Mononuclear cell (primary cell): Measurements from ENCODE around the gene NR5A1. TPM values are rescaled to one million over a fixed set of nuclear protein-coding genes. Genes with fewer than 3 reads are reported as not detected.

Experiments
- H3K27me3 ChIP-seq: 2 replicates; pipeline ENCODE4 v1.6.0; 2011; ENCODE audit warnings: low read length, control low read depth; ENCODE audit not compliant: insufficient read depth
- H3K4me1 ChIP-seq: 2 replicates; pipeline ENCODE4 v1.5.1; 2011; ENCODE audit warnings: mild to moderate bottlenecking, low read length, control low read depth; ENCODE audit not compliant: insufficient read depth
- H3K4me3 ChIP-seq: 2 replicates; pipeline ENCODE4 v1.5.1; 2011; ENCODE audit warnings: mild to moderate bottlenecking, low read length, moderate library complexity
- H3K9me3 ChIP-seq: 2 replicates; pipeline ENCODE4 v1.5.1; 2011; ENCODE audit warnings: low read depth, mild to moderate bottlenecking, control low read depth, low read length
- total RNA-seq: library from RNA; depleted of rRNA; stranded (reverse); fragments of >200 nt; gene quantifications from one replicate; pipeline ENCODE4 v1.2.3, GENCODE V29; 2012

NR5A1 gene
- total RNA-seq, 1 donor, result not detected

DNA sequence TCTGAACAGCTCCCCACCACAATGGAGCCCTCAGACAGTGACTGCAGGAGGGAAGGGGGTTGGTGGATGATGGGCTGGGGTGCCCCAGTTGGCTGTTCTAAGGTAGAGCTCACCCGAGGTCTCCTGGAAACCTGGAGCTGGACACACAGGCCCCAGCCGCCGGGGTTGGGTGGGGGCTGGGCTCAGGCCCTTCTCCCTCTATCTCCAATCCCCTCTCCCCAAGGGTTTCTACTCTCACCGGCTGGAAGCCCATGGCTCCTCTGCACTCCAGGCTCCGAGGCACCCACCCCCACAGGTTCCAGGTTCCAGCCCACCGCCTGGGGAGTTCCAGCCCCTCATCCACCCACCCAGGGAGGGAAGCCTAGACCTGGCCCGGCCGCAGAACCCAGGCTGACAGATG is 766 bp downstream of the NR5A1 start:
- Histone ChIP-seq H3K27me3 (peaks cover 24% of the 10 kb centered on the region), H3K9me3 (no peaks in the 10 kb centered on the region), H3K4me1 (peaks cover 9% of the 10 kb centered on the region), H3K4me3 (no peak overlapping the region)

- Histone ChIP-seq H3K4me3 (no peak overlapping the region), H3K4me1 (peaks cover 9% of the 10 kb centered on the region), H3K27me3 (peaks cover 24% of the 10 kb centered on the region), H3K9me3 (no peaks in the 10 kb centered on the region)
Observed at GRCh38 chr9:124505901-124506346, 1.3 kb downstream of the NR5A1 start.

GRCh38 chr9:124505006-124505900 is 1.9 kb downstream of the NR5A1 start:
- H3K4me3 ChIP-seq, result no peak overlapping the region
- H3K27me3 ChIP-seq, result peaks cover 24% of the 10 kb centered on the region
- H3K9me3 ChIP-seq, result no peaks in the 10 kb centered on the region
- peaks cover 9% of the 10 kb centered on the region for H3K4me1 ChIP-seq

- Histone ChIP-seq H3K4me3 (no peak overlapping the region), H3K27me3 (peaks cover 24% of the 10 kb centered on the region), H3K4me1 (peaks cover 9% of the 10 kb centered on the region), H3K9me3 (no peaks in the 10 kb centered on the region)
Observed at GRCh38 chr9:124504530-124505005, 2.6 kb downstream of the NR5A1 start.

- no peak overlapping the region for H3K4me3 ChIP-seq
- H3K27me3 ChIP-seq, result peaks cover 24% of the 10 kb centered on the region
- no peaks in the 10 kb centered on the region for H3K9me3 ChIP-seq
- peaks cover 9% of the 10 kb centered on the region for H3K4me1 ChIP-seq
Observed at GRCh38 chr9:124503713-124504529, 3.3 kb downstream of the NR5A1 start.

DNA sequence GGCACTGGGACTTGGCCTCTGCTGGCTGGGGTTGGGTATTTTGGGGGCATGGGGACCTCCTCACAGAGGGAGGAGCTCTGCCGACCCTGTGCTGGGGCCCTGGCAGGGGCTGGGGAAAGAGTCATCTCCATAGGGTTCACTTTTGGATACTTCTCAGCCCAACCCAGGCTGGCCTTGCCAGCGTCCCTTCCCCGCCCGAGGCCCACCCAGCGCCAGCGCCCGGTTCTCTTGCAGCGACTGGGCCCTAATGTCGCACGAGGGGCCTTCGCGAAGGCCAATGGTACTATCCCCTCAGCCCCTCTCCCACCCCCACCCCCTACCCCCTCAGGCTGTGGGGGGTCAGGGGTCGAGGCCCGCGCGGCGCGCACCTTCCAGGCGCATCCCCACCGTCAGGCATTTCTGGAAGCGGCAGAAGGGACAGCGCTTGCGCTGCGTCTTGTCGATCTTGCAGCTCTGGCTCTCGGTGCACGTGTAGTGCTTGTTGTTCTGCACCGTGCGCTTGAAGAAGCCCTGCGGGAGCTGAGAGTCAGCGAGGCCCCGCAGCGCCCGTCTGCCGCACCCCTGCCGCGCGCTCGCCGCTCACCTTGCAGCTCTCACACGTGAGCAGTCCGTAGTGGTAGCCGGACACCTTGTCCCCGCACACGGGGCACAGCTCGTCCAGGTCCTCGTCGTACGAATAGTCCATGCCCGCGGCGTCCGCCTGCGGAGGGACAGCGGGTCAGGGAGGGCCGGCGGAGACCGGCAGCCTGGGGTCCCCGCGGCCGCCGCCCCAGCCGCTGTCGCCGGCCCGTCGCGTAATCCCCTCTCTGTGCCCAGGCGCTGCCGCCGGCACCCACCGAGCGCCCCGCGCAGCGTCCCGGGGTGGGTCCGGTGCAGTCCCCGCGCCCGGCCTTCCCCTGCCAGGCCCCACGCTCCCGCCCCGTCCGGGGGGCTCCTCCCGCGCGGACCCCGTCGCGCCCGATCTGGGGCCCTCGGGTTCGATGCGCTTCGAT is 4.2 kb downstream of the NR5A1 start:
- no peaks in the 10 kb centered on the region for H3K9me3 ChIP-seq
- H3K4me3 ChIP-seq, result no peak overlapping the region
- H3K4me1 ChIP-seq, result peaks cover 9% of the 10 kb centered on the region
- H3K27me3 ChIP-seq, result peaks cover 24% of the 10 kb centered on the region

- Histone ChIP-seq H3K4me1 (peaks cover 9% of the 10 kb centered on the region), H3K27me3 (peaks cover 24% of the 10 kb centered on the region), H3K9me3 (no peaks in the 10 kb centered on the region), H3K4me3 (no peak overlapping the region)
Observed at GRCh38 chr9:124501771-124502320, 5.4 kb downstream of the NR5A1 start.

GRCh38 chr9:124500796-124501611 is 6.2 kb downstream of the NR5A1 start:
- no peaks in the 10 kb centered on the region for H3K9me3 ChIP-seq
- peaks cover 13% of the 10 kb centered on the region for H3K4me1 ChIP-seq
- H3K4me3 ChIP-seq, result no peak overlapping the region
- peaks cover 23% of the 10 kb centered on the region for H3K27me3 ChIP-seq

DNA sequence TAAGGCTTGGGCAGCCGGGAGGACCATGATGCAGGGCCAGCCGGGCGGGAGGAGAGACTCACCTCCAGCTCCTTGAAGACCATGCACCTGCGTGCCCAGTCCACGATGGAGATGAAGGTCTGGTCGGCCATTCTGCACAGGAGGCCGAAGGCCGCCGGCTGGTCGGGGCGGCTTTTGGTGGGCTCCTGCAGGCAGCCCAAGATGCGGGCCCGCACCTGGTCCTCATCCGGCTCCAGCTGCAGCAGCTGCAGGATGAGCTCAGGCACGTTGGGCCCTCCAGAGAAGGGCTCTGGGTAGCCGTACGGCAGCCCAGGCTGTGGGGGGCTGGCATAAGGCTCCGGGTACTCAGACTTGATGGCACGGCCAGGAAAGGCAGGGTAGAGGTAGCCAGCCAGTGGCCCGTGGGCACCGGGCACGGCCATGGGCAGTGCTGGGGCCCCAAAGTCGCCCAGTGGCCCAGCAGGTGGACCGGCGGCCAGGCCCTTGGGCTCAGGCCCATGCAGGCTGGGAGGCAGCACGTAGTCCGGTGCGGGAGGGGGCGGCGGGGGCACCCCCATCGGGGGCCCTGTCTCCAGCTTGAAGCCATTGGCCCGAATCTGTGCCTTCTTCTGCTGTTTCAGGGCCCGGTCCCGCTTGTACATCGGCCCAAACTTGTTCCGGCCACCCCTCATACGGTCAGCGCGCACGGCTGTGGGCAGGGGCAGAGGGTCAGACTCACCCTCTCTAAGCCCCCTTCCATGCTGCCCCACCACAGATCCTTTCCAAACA is 7.0 kb downstream of the NR5A1 start:
- H3K27me3 ChIP-seq, result peaks cover 18% of the 10 kb centered on the region
- H3K9me3 ChIP-seq, result no peaks in the 10 kb centered on the region
- H3K4me3 ChIP-seq, result no peak overlapping the region
- H3K4me1 ChIP-seq, result peaks cover 20% of the 10 kb centered on the region

- Histone ChIP-seq H3K27me3 (peaks cover 15% of the 10 kb centered on the region), H3K4me1 (peaks cover 19% of the 10 kb centered on the region), H3K4me3 (no peak overlapping the region), H3K9me3 (no peaks in the 10 kb centered on the region)
Observed at GRCh38 chr9:124499216-124499615, 8.0 kb downstream of the NR5A1 start.

GRCh38 chr9:124498499-124499146 is 8.6 kb downstream of the NR5A1 start:
- Histone ChIP-seq H3K4me1 (peaks cover 13% of the 10 kb centered on the region), H3K4me3 (no peak overlapping the region), H3K9me3 (no peaks in the 10 kb centered on the region), H3K27me3 (peaks cover 9% of the 10 kb centered on the region)

DNA sequence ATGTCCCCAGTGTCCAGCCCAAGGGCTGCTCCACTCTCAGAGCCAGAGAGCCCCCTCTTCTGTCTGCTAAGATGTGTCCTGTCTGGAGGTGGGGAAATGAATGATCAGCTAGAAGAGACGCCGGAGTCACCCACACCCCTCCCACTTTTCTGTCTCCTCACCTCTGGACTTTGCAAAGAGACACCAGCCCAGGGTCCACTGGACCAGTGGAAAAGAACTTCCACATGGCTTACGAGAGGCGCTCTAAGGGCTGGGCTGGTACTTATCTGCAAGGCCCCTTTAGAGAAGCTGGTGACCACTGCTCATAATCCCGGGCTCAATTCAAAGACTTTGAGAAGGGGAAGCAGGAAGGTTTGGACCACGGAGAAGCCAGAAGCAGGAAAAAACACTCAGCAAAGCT is 9.2 kb downstream of the NR5A1 start:
- Histone ChIP-seq H3K4me1 (peaks cover 11% of the 10 kb centered on the region), H3K9me3 (no peaks in the 10 kb centered on the region), H3K4me3 (no peak overlapping the region)

More for the DNA sequence above, 9.2 kb downstream of the NR5A1 start:
- H3K27me3 ChIP-seq, result peaks cover 5% of the 10 kb centered on the region
